ENCODE measurements around the gene C3.
"Not testable (repeated sequence)": the region's sequence is repeated elsewhere in the genome, so short reads cannot be mapped to it uniquely, and the experiment has no call there.

The C3 gene

GRCh38 chr19:6712231-6712630 lies 8.2 kb downstream of the C3 start:
- no peak for DNase-seq

GRCh38 chr19:6711605-6712004 lies 8.8 kb downstream of the C3 start:
- DNase-seq: no peak

GRCh38 chr19:6711078-6711361 lies 9.4 kb downstream of the C3 start:
- DNase-seq: no peak

DNA sequence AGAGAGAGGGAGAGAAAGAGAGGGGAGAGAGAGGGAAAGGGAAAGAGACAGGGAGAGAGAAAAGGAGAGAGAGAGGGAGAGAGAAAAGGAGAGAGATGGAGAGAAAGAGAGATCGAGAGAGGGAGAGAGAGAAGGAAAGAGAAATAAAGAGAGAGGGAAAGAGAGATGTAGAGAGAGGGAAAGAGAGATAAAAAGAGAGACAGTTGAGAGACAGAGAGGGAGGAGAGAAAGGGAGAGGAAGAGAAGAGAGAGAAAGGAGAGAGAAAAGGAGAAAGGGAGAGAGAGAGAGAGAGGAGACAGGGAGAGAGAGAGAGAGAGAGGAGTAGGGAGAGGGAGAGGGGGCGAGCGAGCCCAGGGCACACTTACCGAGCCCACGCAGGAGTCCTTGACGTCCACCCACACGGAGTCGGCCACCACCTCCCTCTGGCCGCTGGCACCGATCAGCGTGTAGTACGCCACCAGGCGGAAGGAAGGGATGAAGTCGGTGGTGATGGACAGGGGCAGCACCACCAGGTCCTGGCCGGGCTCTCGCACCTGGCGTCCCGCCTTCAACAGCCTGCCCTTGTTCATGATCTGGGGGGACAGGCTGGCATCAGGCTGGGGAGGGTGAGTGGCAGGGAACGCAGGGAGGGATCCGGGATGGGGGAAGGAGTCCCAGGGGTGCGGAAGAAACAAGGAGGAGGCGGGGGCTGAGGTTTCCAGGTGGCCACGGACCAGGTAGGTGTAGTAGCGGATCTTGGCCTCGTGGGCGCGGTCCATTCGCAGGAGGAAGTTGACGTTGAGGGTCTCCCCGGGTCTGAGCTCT lies 10.0 kb downstream of the C3 start:
- no peak for DNase-seq

- DNase-seq: no peak
Observed at GRCh38 chr19:6709549-6709948, 10.9 kb downstream of the C3 start.

GRCh38 chr19:6708913-6709312 lies 11.5 kb downstream of the C3 start:
- not testable (repeated sequence) for DNase-seq

- DNase-seq: no peak
Observed at GRCh38 chr19:6708346-6708745, 12.1 kb downstream of the C3 start.

GRCh38 chr19:6707658-6708018 lies 12.8 kb downstream of the C3 start:
- DNase-seq: no peak

- DNase-seq: no peak
Observed at GRCh38 chr19:6707011-6707657, 13.3 kb downstream of the C3 start.

GRCh38 chr19:6706633-6706958 lies 13.9 kb downstream of the C3 start:
- no peak for DNase-seq

- no peak for DNase-seq
Observed at GRCh38 chr19:6705931-6706632, 14.4 kb downstream of the C3 start.

GRCh38 chr19:6700586-6701316 lies 19.7 kb downstream of the C3 start:
- no peak for DNase-seq

DNA sequence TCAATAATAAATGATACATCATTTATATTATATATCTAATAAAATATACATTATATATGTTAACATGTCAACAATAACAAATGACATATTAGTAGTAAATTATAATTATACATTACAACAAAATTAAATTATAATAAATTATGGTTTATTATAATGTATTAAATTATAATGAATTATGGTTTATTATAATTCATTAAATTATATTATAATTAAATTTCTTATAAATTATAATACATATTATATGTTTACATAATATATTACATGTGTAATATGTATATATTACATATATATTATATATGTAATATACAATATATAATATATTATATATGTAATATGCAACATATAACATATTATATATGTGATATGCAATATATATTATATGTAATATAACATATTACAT lies 20.5 kb downstream of the C3 start:
- DNase-seq: no peak

- DNase-seq: no peak
Observed at GRCh38 chr19:6697291-6697690, 23.2 kb downstream of the C3 start.

DNA sequence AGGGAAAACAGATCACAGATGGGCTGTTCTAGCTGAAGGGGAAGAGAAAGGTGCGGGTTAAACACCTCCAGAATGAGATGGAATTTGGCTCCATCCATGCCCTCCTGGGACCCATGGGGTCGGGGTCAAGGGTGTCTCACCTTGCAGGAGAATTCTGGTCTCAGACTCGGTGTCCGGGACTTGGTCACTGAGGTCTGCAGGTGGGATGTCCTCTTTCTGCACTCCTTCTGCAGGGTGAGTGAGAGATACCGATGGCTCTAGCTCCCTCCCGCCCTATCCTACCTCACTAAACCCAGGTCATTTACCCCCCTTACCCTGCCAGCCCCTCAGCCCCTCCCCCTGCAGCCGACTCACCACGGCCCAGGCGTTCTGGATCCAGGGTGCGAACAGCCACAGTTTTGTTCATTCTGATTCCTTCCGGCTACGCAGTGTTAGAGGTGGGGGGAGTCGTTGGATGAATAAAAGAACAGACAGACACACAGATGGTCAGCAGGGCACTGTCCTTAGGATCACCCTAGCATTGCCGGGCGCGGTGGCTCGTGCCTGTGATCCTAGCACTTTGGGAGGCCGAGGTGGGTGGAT lies 24.1 kb downstream of the C3 start:
- DNase-seq: no peak

- no peak for DNase-seq
Observed at GRCh38 chr19:6694147-6694815, 26.2 kb downstream of the C3 start.

- no peak for DNase-seq
Observed at GRCh38 chr19:6693681-6694080, 26.8 kb downstream of the C3 start.

- no peak for DNase-seq
Observed at GRCh38 chr19:6693056-6693471, 27.4 kb downstream of the C3 start.

- no peak for DNase-seq
Observed at GRCh38 chr19:6692027-6692426, 28.4 kb downstream of the C3 start.

DNA sequence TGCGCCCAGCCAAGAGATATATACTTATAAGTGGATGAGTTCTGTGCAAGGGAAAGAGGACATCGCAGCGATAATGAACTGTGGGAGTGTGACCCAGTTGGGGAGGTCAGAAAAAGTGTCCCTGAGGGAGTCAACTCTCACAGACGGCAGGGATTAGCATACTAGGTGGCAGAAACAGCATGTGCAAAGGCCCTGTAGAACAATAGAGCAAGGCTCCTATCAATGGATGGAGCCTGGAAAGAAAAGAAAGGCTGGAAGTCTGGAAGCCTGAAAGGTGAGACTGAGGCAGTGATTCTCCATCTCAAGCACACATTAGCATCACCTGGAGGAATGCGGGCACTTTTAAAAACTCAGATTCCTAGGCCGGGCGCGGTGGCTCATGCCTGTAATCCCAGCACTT lies 29.1 kb downstream of the C3 start:
- no peak for DNase-seq

DNA sequence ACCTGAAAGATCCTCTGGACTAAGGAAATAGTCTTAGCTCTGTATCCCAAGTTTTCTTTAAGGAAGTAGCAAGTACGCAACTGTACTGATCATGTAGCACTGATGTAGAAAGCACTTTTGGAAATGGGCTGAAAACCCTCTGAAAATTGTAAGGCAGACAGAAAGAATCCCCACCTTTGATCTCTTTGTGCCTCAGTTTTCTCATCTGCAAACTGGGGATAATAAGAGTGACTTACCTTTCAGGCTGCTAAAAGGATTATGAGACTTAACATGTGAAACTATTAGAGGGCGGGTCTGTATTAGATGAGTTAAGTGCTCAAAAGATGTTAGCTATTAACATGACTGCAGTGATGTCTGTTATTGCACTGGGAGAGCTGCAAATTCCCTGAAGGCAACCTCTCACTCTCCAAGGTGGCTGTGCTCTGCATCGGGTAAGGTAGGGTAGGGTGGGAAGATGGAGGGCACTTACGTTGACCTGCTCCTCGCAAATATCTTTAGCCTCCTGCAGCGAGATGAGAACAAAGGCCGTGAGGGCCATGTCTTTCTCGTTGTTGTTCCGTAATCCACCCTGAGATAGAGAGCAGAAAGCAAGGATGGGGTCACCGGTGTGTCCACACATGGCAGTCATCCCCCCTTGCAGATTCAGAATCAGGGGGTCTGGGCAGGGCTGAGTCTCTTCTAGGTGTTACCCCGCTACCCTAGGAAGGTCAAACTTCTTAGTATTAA lies 30.1 kb downstream of the C3 start:
- DNase-seq: no peak

- DNase-seq: no peak
Observed at GRCh38 chr19:6687114-6687513, 33.3 kb downstream of the C3 start.

Data from NCI-H345 (cell line).